Upper lobe of right lung (tissue), 1 donor: ENCODE results near the gene NUP50. TPM values are rescaled to one million over a fixed set of nuclear protein-coding genes. Genes with fewer than 3 reads are reported as not detected.

ENCODE experiments used
- ATAC-seq: fragments of 200-7000 bp; cut with Tn5 transposase; one replicate; pipeline ENCODE4 v1.9.1; 2020; ENCODE audit warnings: mild to moderate bottlenecking, moderate library complexity
- DNase-seq: peaks from one replicate; pipeline ENCODE4 v3.0.0-alpha.2; 2020
- H3K27ac ChIP-seq: fragments of 200-600 bp; one replicate; pipeline ENCODE4 v1.8.0; 2022
- H3K27me3 ChIP-seq: fragments of 200-600 bp; one replicate; pipeline ENCODE4 v1.8.0; 2022; ENCODE audit warnings: mild to moderate bottlenecking
- H3K36me3 ChIP-seq: fragments of 200-600 bp; one replicate; pipeline ENCODE4 v1.8.0; 2022
- H3K4me1 ChIP-seq: fragments of 200-600 bp; one replicate; pipeline ENCODE4 v1.8.0; 2022
- H3K4me3 ChIP-seq: fragments of 200-600 bp; one replicate; pipeline ENCODE4 v1.8.0; 2022; ENCODE audit warnings: mild to moderate bottlenecking
- H3K9me3 ChIP-seq: fragments of 200-600 bp; one replicate; pipeline ENCODE4 v1.8.0; 2022
- CTCF ChIP-seq: fragments of 200-600 bp; IDR thresholded peaks from one replicate; pipeline ENCODE4 v1.8.0; 2022; ENCODE audit warnings: antibody characterized with exemption
- intact Hi-C: fragments of 100-400 bp; cut with DNase I; formaldehyde crosslinking; loops from one replicate; pipeline ENCODE4 v1.11.0; 2022
- total RNA-seq: library from RNA; stranded (reverse); fragmentation: NEBNext Ultra II Directional; extraction: Animal tissue kit (Norgen Biotek cat#: 25700); gene quantifications from one replicate; pipeline ENCODE4 v1.2.1, GENCODE V29; 2021
- donor health status: DM: no; HTN: yes; CAD: no; lungs with severe emphysema.

The NUP50 gene
- total RNA-seq, 1 donor from 2014 or later = 51.5 TPM

- Histone ChIP-seq H3K27ac (no peak overlapping the region), H3K4me1 (peaks cover 3% of the 10 kb centered on the region), H3K27me3 (no peaks in the 10 kb centered on the region), H3K9me3 (no peaks in the 10 kb centered on the region), H3K36me3 (peaks cover 13% of the 10 kb centered on the region), H3K4me3 (no peak overlapping the region)
- TF ChIP-seq CTCF = no peak
- intact Hi-C loops = no loop called here
- ATAC-seq (no peak), DNase-seq (no peak)
Observed at GRCh38 chr22:45136594-45136993, 27.1 kb upstream of the NUP50 start.

DNA sequence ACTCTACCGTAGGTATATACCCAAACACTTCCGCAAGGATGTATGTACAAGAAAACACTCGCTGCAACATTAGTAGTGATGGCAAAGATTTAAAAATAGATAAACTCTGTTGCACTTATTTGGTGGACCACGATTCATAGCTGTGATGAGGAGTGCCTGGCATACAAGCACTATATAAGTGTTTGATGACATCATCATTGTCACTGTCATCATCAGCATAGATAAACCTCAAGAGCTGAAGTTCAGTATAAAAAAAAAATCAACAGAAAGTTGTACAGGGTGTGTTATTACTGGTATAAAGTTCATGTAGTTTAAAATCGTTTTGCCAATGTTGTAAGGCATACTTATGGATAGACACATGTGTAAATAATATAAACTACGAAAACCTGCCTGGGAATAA is 24.0 kb upstream of the NUP50 start:
- H3K27ac ChIP-seq = no peak overlapping the region
- H3K4me3 ChIP-seq = no peak overlapping the region
- no peak for DNase-seq
- intact Hi-C loops = no loop called here
- ATAC-seq = no peak
- H3K36me3 ChIP-seq = peaks cover 5% of the 10 kb centered on the region
- TF ChIP-seq CTCF = no peak
- no peaks in the 10 kb centered on the region for H3K27me3 ChIP-seq
- no peaks in the 10 kb centered on the region for H3K4me1 ChIP-seq
- peaks cover 5% of the 10 kb centered on the region for H3K9me3 ChIP-seq

DNA sequence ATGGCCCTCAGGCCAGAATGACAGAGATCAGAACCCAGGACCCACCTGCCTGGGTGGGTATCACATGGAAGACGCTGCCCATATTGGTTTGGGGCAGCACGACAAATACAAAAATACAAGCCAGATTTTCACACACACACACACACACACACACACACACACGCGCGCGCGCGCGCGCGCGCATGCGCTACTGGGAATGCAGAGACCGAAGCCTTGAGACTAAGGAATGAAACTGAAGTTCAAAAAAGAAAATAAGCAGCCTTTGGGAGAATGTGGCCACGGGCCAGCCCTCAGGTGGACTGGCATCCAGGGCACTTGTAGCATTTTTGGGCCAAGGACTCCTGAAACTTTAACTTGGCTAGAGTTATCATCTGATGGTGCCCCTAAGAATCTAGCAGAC is 21.3 kb upstream of the NUP50 start:
- Histone ChIP-seq H3K9me3 (peaks cover 5% of the 10 kb centered on the region), H3K4me3 (no peak overlapping the region), H3K4me1 (no peaks in the 10 kb centered on the region), H3K36me3 (no peaks in the 10 kb centered on the region), H3K27ac (no peak overlapping the region), H3K27me3 (no peaks in the 10 kb centered on the region)
- ATAC-seq (no peak), DNase-seq (no peak)
- intact Hi-C loops = no loop called here
- no peak for TF ChIP-seq CTCF

DNA sequence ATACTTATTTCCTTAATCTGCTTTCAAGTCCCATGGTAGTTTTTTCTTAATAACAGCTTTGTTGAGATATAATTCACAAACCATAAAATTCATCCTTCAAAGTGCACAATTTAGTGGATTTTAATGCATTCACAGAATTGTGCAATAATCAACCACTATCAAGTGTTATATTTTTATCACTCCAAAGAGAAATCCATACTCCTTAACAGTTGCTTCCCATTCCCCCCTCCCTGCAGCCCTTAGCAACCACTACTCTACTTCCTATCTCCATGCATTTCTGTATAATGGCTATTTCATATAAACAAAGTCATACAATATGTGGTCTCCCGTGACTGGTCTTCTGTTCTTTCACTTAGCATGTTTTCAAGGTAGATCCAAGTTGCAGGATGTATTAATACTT is 18.8 kb upstream of the NUP50 start:
- Histone ChIP-seq H3K4me1 (no peaks in the 10 kb centered on the region), H3K36me3 (no peaks in the 10 kb centered on the region), H3K4me3 (no peak overlapping the region), H3K27ac (no peak overlapping the region), H3K27me3 (no peaks in the 10 kb centered on the region), H3K9me3 (peaks cover 5% of the 10 kb centered on the region)
- intact Hi-C loops = no loop called here
- no peak for TF ChIP-seq CTCF
- no peak for ATAC-seq
- DNase-seq = no peak

DNA sequence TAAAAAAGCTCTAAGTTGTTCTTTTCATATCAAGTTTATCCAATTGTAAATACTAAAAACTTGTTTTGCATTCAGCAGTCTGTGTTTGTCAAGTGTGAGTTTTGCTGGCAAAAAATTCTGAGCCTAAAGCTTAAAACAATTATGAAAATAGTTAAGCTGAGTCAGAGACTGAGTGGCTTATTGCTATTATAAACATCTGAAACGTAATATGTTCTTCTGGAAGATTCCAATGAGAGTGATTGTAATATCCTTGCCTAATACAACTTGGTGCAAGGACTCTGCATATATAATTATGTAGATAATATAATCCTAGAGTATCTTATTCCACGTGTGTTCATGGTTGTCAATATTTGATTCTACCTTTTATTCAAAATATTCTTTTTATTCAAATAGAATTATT is 14.1 kb upstream of the NUP50 start:
- no peak overlapping the region for H3K27ac ChIP-seq
- no peaks in the 10 kb centered on the region for H3K9me3 ChIP-seq
- no peaks in the 10 kb centered on the region for H3K36me3 ChIP-seq
- H3K4me3 ChIP-seq = no peak overlapping the region
- ATAC-seq (no peak), DNase-seq (no peak)
- H3K27me3 ChIP-seq = no peaks in the 10 kb centered on the region
- no peak for TF ChIP-seq CTCF
- intact Hi-C loops = no loop called here
- H3K4me1 ChIP-seq = no peaks in the 10 kb centered on the region

GRCh38 chr22:45150139-45150538 is 13.6 kb upstream of the NUP50 start:
- Histone ChIP-seq H3K36me3 (no peaks in the 10 kb centered on the region), H3K9me3 (no peaks in the 10 kb centered on the region), H3K27me3 (no peaks in the 10 kb centered on the region), H3K27ac (no peak overlapping the region), H3K4me3 (no peak overlapping the region), H3K4me1 (no peaks in the 10 kb centered on the region)
- intact Hi-C loops = no loop called here
- DNase-seq (no peak), ATAC-seq (no peak)
- no peak for TF ChIP-seq CTCF
